BE2C (cell line): ENCODE data around the gene HSD17B4.
"Not testable (repeated sequence)": the region's sequence is repeated elsewhere in the genome, so short reads cannot be mapped to it uniquely, and the experiment has no call there.

ENCODE experiments used
- DNase-seq: peaks from one replicate; pipeline ENCODE4 v3.0.0-alpha.2; 2020
- H3K27me3 ChIP-seq: fragments of 250-450 bp; sonication (Bioruptor Pico); 2 replicates; pipeline ENCODE4 v1.5.1; 2020; ENCODE audit warnings: mild to moderate bottlenecking
- H3K36me3 ChIP-seq: fragments of 250-450 bp; sonication (Bioruptor Pico); 2 replicates; pipeline ENCODE4 v1.5.1; 2020; ENCODE audit warnings: mild to moderate bottlenecking
- H3K4me1 ChIP-seq: fragments of 250-450 bp; sonication (Bioruptor Pico); 2 replicates; pipeline ENCODE4 v1.5.1; 2020
- H3K4me3 ChIP-seq: 2 replicates; pipeline ENCODE4 v1.5.1; 2011; ENCODE audit warnings: low read depth, low read length
- H3K9me3 ChIP-seq: fragments of 250-450 bp; sonication (Bioruptor Pico); 2 replicates; pipeline ENCODE4 v1.5.1; 2020
- TF ChIP-seq, protein P1 (sequence below): IDR thresholded peaks from 2 replicates; pipeline ENCODE4 v1.5.1; 2012; ENCODE audit warnings: mild to moderate bottlenecking, low read depth, low read length

HSD17B4 gene

DNA sequence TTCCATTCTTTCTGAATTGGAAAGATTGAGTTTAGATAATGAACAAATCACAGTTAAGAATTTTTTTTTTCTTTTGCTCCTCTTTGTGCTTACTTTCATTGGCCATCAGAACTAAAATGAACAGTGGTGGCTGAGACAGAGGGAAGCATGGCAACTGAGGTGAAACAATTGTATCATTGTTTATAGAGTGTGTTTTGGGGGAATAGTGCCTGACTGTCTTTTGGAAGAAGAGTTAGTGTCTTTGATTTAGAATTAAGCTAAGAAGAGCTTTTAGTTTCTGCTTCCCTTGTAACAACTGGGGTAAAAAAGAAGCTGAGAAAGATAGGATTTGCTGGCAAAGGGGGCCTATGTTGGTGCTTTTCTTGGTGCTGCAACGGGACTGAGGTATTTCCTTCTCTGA, 24.0 kb downstream of the HSD17B4 start:
- no peaks in the 10 kb centered on the region for H3K4me1 ChIP-seq
- no peak for DNase-seq
- no peaks in the 10 kb centered on the region for H3K27me3 ChIP-seq
- no peaks in the 10 kb centered on the region for H3K9me3 ChIP-seq
- H3K4me3 ChIP-seq = no peak overlapping the region
- TF ChIP-seq, protein P1, sequence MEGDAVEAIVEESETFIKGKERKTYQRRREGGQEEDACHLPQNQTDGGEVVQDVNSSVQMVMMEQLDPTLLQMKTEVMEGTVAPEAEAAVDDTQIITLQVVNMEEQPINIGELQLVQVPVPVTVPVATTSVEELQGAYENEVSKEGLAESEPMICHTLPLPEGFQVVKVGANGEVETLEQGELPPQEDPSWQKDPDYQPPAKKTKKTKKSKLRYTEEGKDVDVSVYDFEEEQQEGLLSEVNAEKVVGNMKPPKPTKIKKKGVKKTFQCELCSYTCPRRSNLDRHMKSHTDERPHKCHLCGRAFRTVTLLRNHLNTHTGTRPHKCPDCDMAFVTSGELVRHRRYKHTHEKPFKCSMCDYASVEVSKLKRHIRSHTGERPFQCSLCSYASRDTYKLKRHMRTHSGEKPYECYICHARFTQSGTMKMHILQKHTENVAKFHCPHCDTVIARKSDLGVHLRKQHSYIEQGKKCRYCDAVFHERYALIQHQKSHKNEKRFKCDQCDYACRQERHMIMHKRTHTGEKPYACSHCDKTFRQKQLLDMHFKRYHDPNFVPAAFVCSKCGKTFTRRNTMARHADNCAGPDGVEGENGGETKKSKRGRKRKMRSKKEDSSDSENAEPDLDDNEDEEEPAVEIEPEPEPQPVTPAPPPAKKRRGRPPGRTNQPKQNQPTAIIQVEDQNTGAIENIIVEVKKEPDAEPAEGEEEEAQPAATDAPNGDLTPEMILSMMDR = no peak
- peaks cover 7% of the 10 kb centered on the region; the same call in 1 of the 2 replicates for H3K36me3 ChIP-seq

DNA sequence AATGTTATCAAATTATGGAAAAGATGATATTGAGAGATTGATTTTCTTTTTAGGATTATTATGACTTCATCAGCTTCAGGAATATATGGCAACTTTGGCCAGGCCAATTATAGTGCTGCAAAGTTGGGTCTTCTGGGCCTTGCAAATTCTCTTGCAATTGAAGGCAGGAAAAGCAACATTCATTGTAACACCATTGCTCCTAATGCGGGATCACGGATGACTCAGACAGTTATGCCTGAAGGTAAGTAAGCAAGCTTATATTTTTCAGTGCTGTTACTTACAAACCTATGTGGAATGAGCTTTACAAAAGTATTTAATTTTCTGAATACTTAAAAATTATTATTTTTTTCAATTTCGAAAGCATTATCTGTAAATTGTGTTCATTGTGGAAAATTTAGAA, 26.5 kb downstream of the HSD17B4 start:
- Histone ChIP-seq H3K27me3 (no peaks in the 10 kb centered on the region), H3K4me3 (no peak overlapping the region), H3K9me3 (no peaks in the 10 kb centered on the region), H3K36me3 (peaks cover 7% of the 10 kb centered on the region; the same call in 1 of the 2 replicates), H3K4me1 (no peaks in the 10 kb centered on the region)
- DNase-seq = no peak
- TF ChIP-seq, protein P1 = no peak

DNA sequence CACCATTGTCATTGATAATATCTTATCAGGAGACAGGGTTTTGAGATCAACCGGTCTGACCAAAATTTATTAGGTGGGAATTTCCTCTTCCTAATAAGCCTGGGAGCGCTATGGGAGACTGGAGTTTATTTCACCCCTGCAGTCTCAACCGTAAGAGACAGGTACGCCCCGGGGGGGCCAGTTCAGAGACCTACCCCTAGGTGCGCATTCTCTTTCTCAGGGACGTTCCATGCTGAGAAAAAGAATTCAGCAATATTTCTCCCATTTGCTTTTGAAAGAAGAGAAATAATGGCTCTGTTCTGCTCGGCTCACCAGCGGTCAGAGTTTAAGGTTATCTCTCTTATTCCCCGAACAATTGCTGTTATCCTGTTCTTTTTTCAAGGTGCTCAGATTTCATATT, 28.3 kb downstream of the HSD17B4 start:
- not testable (repeated sequence) for DNase-seq, H3K4me1 ChIP-seq, H3K36me3 ChIP-seq, H3K9me3 ChIP-seq, H3K27me3 ChIP-seq, H3K4me3 ChIP-seq

DNA sequence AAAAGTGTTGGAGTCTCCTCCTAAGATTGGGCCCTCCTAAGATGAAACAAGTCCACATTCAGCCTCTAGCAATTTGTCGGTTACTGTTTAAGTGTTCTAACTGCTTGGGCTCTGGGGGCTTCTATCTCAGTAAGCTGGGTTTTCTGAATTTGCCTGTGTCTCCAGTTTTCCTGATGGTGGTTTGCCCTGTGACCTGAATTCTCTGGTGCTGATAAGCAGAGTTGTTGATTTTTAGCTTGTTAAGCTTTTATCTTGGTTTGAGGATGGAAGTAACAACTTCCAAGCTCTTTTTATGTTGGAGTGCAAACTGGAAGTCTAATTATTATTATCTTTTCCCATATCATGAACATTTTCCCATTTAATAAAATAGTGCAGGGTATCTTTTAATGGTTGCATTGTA, 30.9 kb downstream of the HSD17B4 start:
- H3K4me1 ChIP-seq = no peaks in the 10 kb centered on the region
- no peaks in the 10 kb centered on the region for H3K27me3 ChIP-seq
- no peak for DNase-seq
- no peaks in the 10 kb centered on the region for H3K9me3 ChIP-seq
- H3K4me3 ChIP-seq = no peak overlapping the region
- TF ChIP-seq, protein P1 = no peak
- H3K36me3 ChIP-seq = 0 out of 2 replicates have a peak, but pooled peaks cover 2% of the 10 kb centered on the region

DNA sequence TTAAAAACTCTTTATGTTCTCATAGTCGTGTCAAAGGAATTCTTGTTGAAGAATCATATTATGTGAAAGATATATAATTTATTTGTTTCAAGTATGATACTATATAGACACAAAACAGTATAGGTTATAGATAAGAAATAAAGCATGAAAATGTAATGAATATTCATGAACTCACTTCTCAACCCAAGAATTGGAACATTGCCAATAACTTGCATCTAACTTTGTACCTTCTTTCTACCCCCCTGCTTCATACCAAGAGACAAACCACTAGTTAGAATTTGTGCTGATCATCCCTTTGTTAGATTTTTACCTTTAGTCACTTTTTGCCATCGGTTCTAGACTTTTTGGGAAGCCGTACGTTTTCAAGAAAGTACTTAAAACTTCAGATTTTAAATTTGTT, 32.6 kb downstream of the HSD17B4 start:
- H3K27me3 ChIP-seq = no peaks in the 10 kb centered on the region

DNA sequence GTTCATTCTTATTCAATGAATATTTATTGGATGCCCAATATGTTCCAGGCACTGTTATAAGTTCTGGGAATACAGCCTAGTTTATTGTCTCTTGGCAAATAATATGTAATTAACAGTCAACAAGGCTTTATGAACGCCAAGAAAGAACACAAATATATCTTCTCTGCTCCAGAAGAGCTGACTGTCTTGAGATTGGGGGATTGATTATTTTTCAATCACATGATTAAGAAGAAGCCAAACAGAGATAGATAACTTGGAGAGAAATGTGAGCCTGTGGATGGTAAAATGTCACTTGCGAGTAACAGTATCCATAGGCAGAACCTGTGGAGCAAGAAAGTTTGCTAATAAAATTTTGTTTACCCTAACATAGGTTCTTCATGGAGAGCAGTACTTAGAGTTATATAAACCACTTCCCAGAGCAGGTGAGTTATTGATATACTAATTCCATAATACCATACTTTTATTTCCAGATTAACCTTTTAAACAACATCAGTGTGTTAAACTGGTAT, 49.4 kb downstream of the HSD17B4 start:
- no peak for DNase-seq
- Histone ChIP-seq H3K36me3 (no peaks in the 10 kb centered on the region; the same call in 1 of the 2 replicates), H3K4me1 (no peaks in the 10 kb centered on the region), H3K9me3 (no peaks in the 10 kb centered on the region), H3K4me3 (no peak overlapping the region), H3K27me3 (no peaks in the 10 kb centered on the region)
- TF ChIP-seq, protein P1 = no peak

More for the DNA sequence above, 32.6 kb downstream of the HSD17B4 start:
- H3K9me3 ChIP-seq = no peaks in the 10 kb centered on the region
- no peak for DNase-seq
- no peaks in the 10 kb centered on the region for H3K4me1 ChIP-seq
- TF ChIP-seq, protein P1 = no peak
- no peaks in the 10 kb centered on the region for H3K36me3 ChIP-seq
- H3K4me3 ChIP-seq = no peak overlapping the region

DNA sequence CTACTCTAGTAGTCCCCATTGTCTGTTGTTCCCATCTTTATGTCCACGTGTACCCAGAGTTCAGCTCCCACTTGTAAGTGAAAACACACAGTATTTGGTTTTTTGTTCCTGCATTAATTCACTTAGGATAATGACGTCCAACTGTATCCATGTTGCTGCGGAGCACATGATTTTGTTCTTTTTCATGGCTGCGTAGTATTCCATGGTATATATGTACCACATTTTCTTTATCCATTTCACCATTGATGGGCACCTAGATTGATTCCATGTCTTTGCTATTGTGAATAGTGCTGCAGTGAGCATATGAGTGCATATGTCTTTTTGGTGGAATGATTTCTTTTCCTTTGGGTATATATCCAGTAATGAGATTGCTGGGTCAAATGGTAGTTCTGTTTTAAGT, 51.6 kb downstream of the HSD17B4 start:
- H3K4me3 ChIP-seq, H3K9me3 ChIP-seq, H3K27me3 ChIP-seq, H3K4me1 ChIP-seq, H3K36me3 ChIP-seq, DNase-seq: not testable (repeated sequence)
